GM08714 (cell line): Measurements from ENCODE around the gene SPTBN1.

Experiments
- H3K4me3 ChIP-seq: fragments of 200-500 bp; sonication (Bioruptor generic); 2 replicates; pipeline ENCODE4 v1.5.1; 2014; ENCODE audit warnings: mild to moderate bottlenecking, low read length, inconsistent platforms
- ZNF274 ChIP-seq: IDR thresholded peaks from 2 replicates; pipeline ENCODE4 v1.6.1; 2012; ENCODE audit warnings: mild to moderate bottlenecking, low read depth, low read length

Gene SPTBN1

GRCh38 chr2:54561010-54561409, 104.9 kb downstream of the SPTBN1 start:
- no peak for TF ChIP-seq ZNF274
- peak overlapping the region; percentile 77 for H3K4me3 ChIP-seq

GRCh38 chr2:54564439-54564838, 108.3 kb downstream of the SPTBN1 start:
- no peak overlapping the region; the same call in 1 of the 2 replicates for H3K4me3 ChIP-seq
- TF ChIP-seq ZNF274 = no peak

GRCh38 chr2:54565551-54565950, 109.4 kb downstream of the SPTBN1 start:
- H3K4me3 ChIP-seq = no peak overlapping the region

GRCh38 chr2:54566896-54567295, 110.8 kb downstream of the SPTBN1 start:
- no peak for TF ChIP-seq ZNF274
- H3K4me3 ChIP-seq = 0 out of 2 replicates have a peak overlapping the region, but pooled peaks have one; percentile 8

More at GRCh38 chr2:54565551-54565950, 109.4 kb downstream of the SPTBN1 start:
- no peak for TF ChIP-seq ZNF274

- peak overlapping the region; percentile 44; the same call in 1 of the 2 replicates for H3K4me3 ChIP-seq
- no peak for TF ChIP-seq ZNF274
These were observed 112.8 kb downstream of the SPTBN1 start for GRCh38 chr2:54568876-54569321.

GRCh38 chr2:54569745-54570301, 113.7 kb downstream of the SPTBN1 start:
- H3K4me3 ChIP-seq = peak overlapping the region; percentile 4; the same call in 1 of the 2 replicates

GRCh38 chr2:54570321-54570855, 114.3 kb downstream of the SPTBN1 start:
- H3K4me3 ChIP-seq = peak overlapping the region; percentile 12; the same call in 1 of the 2 replicates
- TF ChIP-seq ZNF274 = no peak

More at GRCh38 chr2:54569745-54570301, 113.7 kb downstream of the SPTBN1 start:
- TF ChIP-seq ZNF274 = no peak

- no peak for TF ChIP-seq ZNF274
- peak overlapping the region; percentile 12; the same call in 1 of the 2 replicates for H3K4me3 ChIP-seq
These were observed 115.0 kb downstream of the SPTBN1 start for GRCh38 chr2:54570925-54571694.

GRCh38 chr2:54572262-54572635, 116.1 kb downstream of the SPTBN1 start:
- no peak overlapping the region; the same call in 1 of the 2 replicates for H3K4me3 ChIP-seq

GRCh38 chr2:54572636-54573536, 116.8 kb downstream of the SPTBN1 start:
- H3K4me3 ChIP-seq = peak overlapping the region; percentile 9; the same call in 1 of the 2 replicates
- TF ChIP-seq ZNF274 = no peak

More at GRCh38 chr2:54572262-54572635, 116.1 kb downstream of the SPTBN1 start:
- no peak for TF ChIP-seq ZNF274

GRCh38 chr2:54573537-54573919, 117.4 kb downstream of the SPTBN1 start:
- TF ChIP-seq ZNF274 = no peak
- no peak overlapping the region; the same call in 1 of the 2 replicates for H3K4me3 ChIP-seq

- TF ChIP-seq ZNF274 = no peak
These were observed 118.2 kb downstream of the SPTBN1 start for GRCh38 chr2:54574107-54574859.

GRCh38 chr2:54574860-54575247, 118.7 kb downstream of the SPTBN1 start:
- no peak overlapping the region for H3K4me3 ChIP-seq

More at GRCh38 chr2:54574107-54574859, 118.2 kb downstream of the SPTBN1 start:
- peak overlapping the region; percentile 7; the same call in 1 of the 2 replicates for H3K4me3 ChIP-seq

GRCh38 chr2:54575379-54575888, 119.3 kb downstream of the SPTBN1 start:
- TF ChIP-seq ZNF274 = no peak
- H3K4me3 ChIP-seq = no peak overlapping the region

More at GRCh38 chr2:54574860-54575247, 118.7 kb downstream of the SPTBN1 start:
- no peak for TF ChIP-seq ZNF274
